ENCODE measurements around the gene IQUB. TPM values are rescaled to one million over a fixed set of nuclear protein-coding genes. Genes with fewer than 3 reads are reported as not detected.
"Not testable (repeated sequence)": the region's sequence is repeated elsewhere in the genome, so short reads cannot be mapped to it uniquely, and the experiment has no call there.

Gene IQUB
- total RNA-seq, 1 donor from 2014 or later: 2.0 TPM

DNA sequence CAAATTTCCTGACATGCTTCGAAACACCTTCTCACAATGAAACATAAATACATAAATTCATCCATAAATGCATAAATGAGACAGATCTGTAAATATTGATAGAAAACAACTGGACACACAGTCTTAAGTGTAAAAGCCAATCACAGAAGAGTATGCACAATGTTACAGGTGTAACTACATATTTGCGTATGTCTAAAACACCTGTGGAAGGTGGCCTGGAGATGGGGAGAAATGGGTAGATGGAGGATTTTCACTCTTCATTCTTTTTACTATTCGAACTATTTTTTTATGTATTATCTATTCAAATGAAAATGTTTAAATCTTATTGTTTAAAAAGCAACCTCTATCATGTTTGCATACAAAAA, 860 bp downstream of the IQUB start:
- H3K27me3 Mint-ChIP-seq: peaks cover 6% of the 10 kb centered on the region
- peak overlapping the region; percentile 88 for H3K4me3 Mint-ChIP-seq (ENCODE audit: low read depth)
- TF ChIP-seq, protein P1, sequence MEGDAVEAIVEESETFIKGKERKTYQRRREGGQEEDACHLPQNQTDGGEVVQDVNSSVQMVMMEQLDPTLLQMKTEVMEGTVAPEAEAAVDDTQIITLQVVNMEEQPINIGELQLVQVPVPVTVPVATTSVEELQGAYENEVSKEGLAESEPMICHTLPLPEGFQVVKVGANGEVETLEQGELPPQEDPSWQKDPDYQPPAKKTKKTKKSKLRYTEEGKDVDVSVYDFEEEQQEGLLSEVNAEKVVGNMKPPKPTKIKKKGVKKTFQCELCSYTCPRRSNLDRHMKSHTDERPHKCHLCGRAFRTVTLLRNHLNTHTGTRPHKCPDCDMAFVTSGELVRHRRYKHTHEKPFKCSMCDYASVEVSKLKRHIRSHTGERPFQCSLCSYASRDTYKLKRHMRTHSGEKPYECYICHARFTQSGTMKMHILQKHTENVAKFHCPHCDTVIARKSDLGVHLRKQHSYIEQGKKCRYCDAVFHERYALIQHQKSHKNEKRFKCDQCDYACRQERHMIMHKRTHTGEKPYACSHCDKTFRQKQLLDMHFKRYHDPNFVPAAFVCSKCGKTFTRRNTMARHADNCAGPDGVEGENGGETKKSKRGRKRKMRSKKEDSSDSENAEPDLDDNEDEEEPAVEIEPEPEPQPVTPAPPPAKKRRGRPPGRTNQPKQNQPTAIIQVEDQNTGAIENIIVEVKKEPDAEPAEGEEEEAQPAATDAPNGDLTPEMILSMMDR (IDR thresholded peaks at IDR 0.05; ENCODE audit: unreplicated experiment): no peak
- no peak for DNase-seq (ENCODE audit: low spot score, unreplicated experiment)
- no peak overlapping the region for H3K27ac Mint-ChIP-seq
- peaks cover 9% of the 10 kb centered on the region for H3K4me1 Mint-ChIP-seq (ENCODE audit: low read depth)
- no peaks in the 10 kb centered on the region for H3K9me3 Mint-ChIP-seq (ENCODE audit: low read depth)
- no peaks in the 10 kb centered on the region for H3K36me3 Mint-ChIP-seq (ENCODE audit: insufficient read depth)

- not testable (repeated sequence) for H3K4me1 Mint-ChIP-seq (ENCODE audit: low read depth); H3K27ac Mint-ChIP-seq; H3K36me3 Mint-ChIP-seq (ENCODE audit: insufficient read depth); H3K27me3 Mint-ChIP-seq; H3K9me3 Mint-ChIP-seq (ENCODE audit: low read depth)
- DNase-seq (ENCODE audit: low spot score, unreplicated experiment): peak; percentile 10
- H3K4me3 Mint-ChIP-seq (ENCODE audit: low read depth): peak overlapping the region; percentile 88
These were observed 1.4 kb downstream of the IQUB start for GRCh38 chr7:123532788-123533552.

DNA sequence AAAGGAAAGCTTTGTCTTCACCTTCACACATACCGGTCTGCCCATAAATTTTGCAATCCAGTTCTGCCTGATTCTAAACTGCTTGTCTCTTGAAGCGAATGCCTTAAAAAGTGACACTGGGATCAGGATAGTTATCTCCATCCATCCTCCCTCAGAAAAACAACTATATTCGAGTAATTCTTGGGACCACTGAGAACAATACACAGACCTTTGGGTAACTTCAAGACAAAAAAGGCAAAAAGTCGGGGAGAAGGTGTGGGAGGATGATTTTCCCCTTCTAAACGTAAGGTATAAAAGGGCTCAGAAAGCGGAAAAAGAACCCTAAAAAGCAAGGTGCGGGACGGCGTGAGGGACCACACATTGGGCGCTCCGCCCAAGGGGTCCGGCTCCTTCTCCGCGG, 2.1 kb downstream of the IQUB start:
- not testable (repeated sequence) for H3K9me3 Mint-ChIP-seq (ENCODE audit: low read depth); H3K4me1 Mint-ChIP-seq (ENCODE audit: low read depth); H3K27me3 Mint-ChIP-seq; H3K36me3 Mint-ChIP-seq (ENCODE audit: insufficient read depth); DNase-seq (ENCODE audit: low spot score, unreplicated experiment)
- Mint-ChIP-seq H3K4me3 (ENCODE audit: low read depth) (peak overlapping the region; percentile 88), H3K27ac (peak overlapping the region; percentile 75)

GRCh38 chr7:123530035-123530591, 4.3 kb downstream of the IQUB start:
- H3K27me3 Mint-ChIP-seq: not testable (repeated sequence)

DNA sequence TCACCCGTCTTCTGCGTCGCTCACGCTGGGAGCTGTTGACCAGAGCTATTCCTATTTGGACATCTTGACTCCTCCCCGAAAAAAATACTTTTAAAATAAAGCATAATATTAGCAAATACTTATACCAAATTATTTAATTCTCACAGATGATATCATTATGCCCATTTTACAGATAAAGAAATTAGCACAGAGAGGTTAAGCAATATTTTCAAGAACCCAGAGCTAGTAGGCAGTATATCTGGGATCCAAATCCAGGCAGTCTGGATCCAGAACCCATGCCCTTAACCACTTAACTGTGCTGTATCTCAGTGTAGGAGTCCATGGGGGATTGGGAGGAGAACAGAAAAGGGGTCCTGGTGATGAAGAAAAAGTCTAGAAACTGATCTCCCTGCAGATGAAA, 6.1 kb downstream of the IQUB start:
- peaks cover 2% of the 10 kb centered on the region for H3K4me1 Mint-ChIP-seq (ENCODE audit: low read depth)
- H3K36me3 Mint-ChIP-seq (ENCODE audit: insufficient read depth): no peaks in the 10 kb centered on the region
- H3K9me3 Mint-ChIP-seq (ENCODE audit: low read depth): peaks cover 5% of the 10 kb centered on the region
- TF ChIP-seq, protein P1 (IDR thresholded peaks at IDR 0.05; ENCODE audit: unreplicated experiment): no peak
- H3K4me3 Mint-ChIP-seq (ENCODE audit: low read depth): peak overlapping the region; percentile 81
- peaks cover 6% of the 10 kb centered on the region for H3K27me3 Mint-ChIP-seq
- peak overlapping the region; percentile 91 for H3K27ac Mint-ChIP-seq
- no peak for DNase-seq (ENCODE audit: low spot score, unreplicated experiment)

More at GRCh38 chr7:123530035-123530591, 4.3 kb downstream of the IQUB start:
- not testable (repeated sequence) for DNase-seq (ENCODE audit: low spot score, unreplicated experiment); H3K36me3 Mint-ChIP-seq (ENCODE audit: insufficient read depth); H3K9me3 Mint-ChIP-seq (ENCODE audit: low read depth); H3K27ac Mint-ChIP-seq; H3K4me3 Mint-ChIP-seq (ENCODE audit: low read depth); H3K4me1 Mint-ChIP-seq (ENCODE audit: low read depth)

GRCh38 chr7:123527712-123528225, 6.6 kb downstream of the IQUB start:
- H3K27me3 Mint-ChIP-seq; H3K4me1 Mint-ChIP-seq (ENCODE audit: low read depth); H3K9me3 Mint-ChIP-seq (ENCODE audit: low read depth); H3K36me3 Mint-ChIP-seq (ENCODE audit: insufficient read depth); DNase-seq (ENCODE audit: low spot score, unreplicated experiment): not testable (repeated sequence)
- peak overlapping the region; percentile 91 for H3K27ac Mint-ChIP-seq
- peak overlapping the region; percentile 81 for H3K4me3 Mint-ChIP-seq (ENCODE audit: low read depth)

GRCh38 chr7:123526533-123526932, 7.9 kb downstream of the IQUB start:
- not testable (repeated sequence) for H3K27me3 Mint-ChIP-seq; H3K4me3 Mint-ChIP-seq (ENCODE audit: low read depth); H3K36me3 Mint-ChIP-seq (ENCODE audit: insufficient read depth); DNase-seq (ENCODE audit: low spot score, unreplicated experiment); H3K27ac Mint-ChIP-seq; H3K9me3 Mint-ChIP-seq (ENCODE audit: low read depth); H3K4me1 Mint-ChIP-seq (ENCODE audit: low read depth)

- H3K4me3 Mint-ChIP-seq (ENCODE audit: low read depth): no peak overlapping the region
- H3K27ac Mint-ChIP-seq: no peak overlapping the region
- TF ChIP-seq, protein P1 (IDR thresholded peaks at IDR 0.05; ENCODE audit: unreplicated experiment): no peak
- peaks cover 5% of the 10 kb centered on the region for H3K9me3 Mint-ChIP-seq (ENCODE audit: low read depth)
- H3K4me1 Mint-ChIP-seq (ENCODE audit: low read depth): no peaks in the 10 kb centered on the region
- no peaks in the 10 kb centered on the region for H3K27me3 Mint-ChIP-seq
- H3K36me3 Mint-ChIP-seq (ENCODE audit: insufficient read depth): no peaks in the 10 kb centered on the region
- no peak for DNase-seq (ENCODE audit: low spot score, unreplicated experiment)
These were observed 12.3 kb downstream of the IQUB start for GRCh38 chr7:123522066-123522465.

Data from progenitor cell of endocrine pancreas (in vitro differentiated cells).